HCT116 (cell line): ENCODE results near the gene NPDC1. TPM values are rescaled to one million over a fixed set of nuclear protein-coding genes. Genes with fewer than 3 reads are reported as not detected.
A peak's percentile ranks its signal among the peaks of the same experiment; 100 is the strongest.
"Not testable (repeated sequence)": the region's sequence is repeated elsewhere in the genome, so short reads cannot be mapped to it uniquely, and the experiment has no call there.

Source experiments
- ATAC-seq: fragments of 200-7000 bp; cut with Tn5 transposase; 2 replicates; pipeline ENCODE4 v1.9.1; 2020; ENCODE audit warnings: mild to moderate bottlenecking, moderate library complexity
- BruUV-seq: library from RNA; stranded (reverse); fragments of 400-500 nt; replicated peaks from 2 replicates; lab custom pipeline; 2021; lab: Mats Ljungman, UMichigan
- CTCF ChIA-PET: fragments of 300-600 bp; sonication (Branson Sonifier 250); formaldehyde crosslinking; loops from one replicate; lab custom pipeline; 2021; ENCODE audit warnings: antibody characterized with exemption; lab: Charles Lee
- POLR2A ChIA-PET: fragments of 300-600, 350-600 bp; sonication (Branson Sonifier 250); formaldehyde crosslinking; loops from one replicate; lab custom pipeline; 2021; ENCODE audit warnings: antibody characterized with exemption; lab: Charles Lee
- RAD21 ChIA-PET, 2 experiments: fragments of 300-600 bp; sonication (Branson Sonifier 250); formaldehyde crosslinking; loops; one replicate each; lab custom pipeline; 2023; ENCODE audit warnings: low total read pairs in 2 of 2; ENCODE audit not compliant: uncharacterized antibody in 2 of 2, unreplicated experiment in 2 of 2, low non-redundant PET in 1 of 2; lab: Charles Lee
- DNase-seq: peaks from one replicate; pipeline ENCODE4 v3.0.0-alpha.2; 2010; ENCODE audit warnings: low read depth, low spot score
- H2AFZ ChIP-seq: fragments of 200-600 bp; shearing (Covaris generic), sonication (generic); 2 replicates; pipeline ENCODE4 v1.6.1; 2017; ENCODE audit warnings: low read depth, mixed run types, mixed read lengths, antibody characterized with exemption, low read length; ENCODE audit not compliant: poor library complexity, severe bottlenecking
- H3K27ac ChIP-seq: 2 replicates; pipeline ENCODE4 v1.5.1; 2012; ENCODE audit warnings: low read depth, low read length
- H3K27me3 ChIP-seq: fragments of 200-600 bp; sonication (generic); 2 replicates; pipeline ENCODE4 v1.6.1; 2016; ENCODE audit warnings: mixed run types, low read length, mixed read lengths; ENCODE audit not compliant: insufficient read depth
- H3K36me3 ChIP-seq, 2 experiments: fragments of 200-500 bp in 1 of 2; fragments of 200-600 bp in 1 of 2; sonication (Bioruptor generic) in 1 of 2; sonication (generic) in 1 of 2; 2 replicates each; pipeline versions ENCODE4 v1.5.1 to v1.6.1; 2014 to 2016; ENCODE audit warnings: low read length in 2 of 2, inconsistent platforms in 1 of 2, mixed read lengths in 1 of 2, mixed run types in 1 of 2; ENCODE audit not compliant: insufficient read depth in 2 of 2, control insufficient read depth in 1 of 2
- H3K4me1 ChIP-seq, 2 experiments: fragments of 200-600 bp in 1 of 2; sonication (generic) in 1 of 2; 2 replicates each; pipeline versions ENCODE4 v1.5.1 to v1.6.1; 2012 to 2017; ENCODE audit warnings: low read length in 2 of 2, inconsistent platforms in 1 of 2, mild to moderate bottlenecking in 1 of 2, mixed read lengths in 1 of 2, mixed run types in 1 of 2, moderate library complexity in 1 of 2; ENCODE audit not compliant: insufficient read depth in 2 of 2, control insufficient read depth in 1 of 2
- H3K4me2 ChIP-seq: fragments of 200-600 bp; sonication (generic); 2 replicates; pipeline ENCODE4 v1.6.1; 2017; ENCODE audit warnings: mixed run types, low read length, mixed read lengths
- H3K4me3 ChIP-seq, 2 experiments: fragments of 200-600 bp in 1 of 2; sonication (generic) in 1 of 2; replicated peaks in 1 of 2; 2 replicates each; pipeline ENCODE4 v1.5.1; 2011 to 2016; ENCODE audit warnings: low read length in 2 of 2, control low read depth in 1 of 2, low read depth in 1 of 2, mild to moderate bottlenecking in 1 of 2, mixed read lengths in 1 of 2, mixed run types in 1 of 2
- H3K79me2 ChIP-seq: fragments of 200-600 bp; sonication (generic); 2 replicates; pipeline ENCODE4 v1.6.1; 2017; ENCODE audit warnings: mild to moderate bottlenecking, mixed run types, low read length, moderate library complexity, mixed read lengths; ENCODE audit not compliant: insufficient read depth
- H3K9ac ChIP-seq: fragments of 200-600 bp; sonication (generic); 2 replicates; pipeline ENCODE4 v1.6.1; 2016; ENCODE audit warnings: low read length, mixed read lengths
- H3K9me2 ChIP-seq: fragments of 200-600 bp; sonication (generic), shearing (Covaris generic); 2 replicates; pipeline ENCODE4 v1.6.1; 2017; ENCODE audit warnings: mixed run types, mild to moderate bottlenecking, moderate library complexity; ENCODE audit not compliant: insufficient read depth
- H3K9me3 ChIP-seq, 2 experiments: fragments of 200-500 bp in 1 of 2; fragments of 200-600 bp in 1 of 2; sonication (Bioruptor generic) in 1 of 2; sonication (generic) in 1 of 2; 2 replicates each; pipeline ENCODE4 v1.6.1; 2014 to 2017; ENCODE audit warnings: low read length in 2 of 2, mixed read lengths in 2 of 2, inconsistent platforms in 1 of 2, low read depth in 1 of 2, mild to moderate bottlenecking in 1 of 2, mixed run types in 1 of 2, moderate library complexity in 1 of 2; ENCODE audit not compliant: control insufficient read depth in 1 of 2, insufficient read depth in 1 of 2
- H4K20me1 ChIP-seq: fragments of 200-600 bp; sonication (generic), shearing (Covaris generic); 2 replicates; pipeline ENCODE4 v1.6.1; 2017; ENCODE audit warnings: mixed run types, mild to moderate bottlenecking, moderate library complexity; ENCODE audit not compliant: insufficient read depth
- MAX ChIP-seq: IDR thresholded peaks from 2 replicates; pipeline ENCODE4 v1.6.1; 2012
- POLR2A ChIP-seq: IDR thresholded peaks from 2 replicates; pipeline ENCODE4 v1.7.0; 2011; ENCODE audit warnings: borderline replicate concordance; ENCODE audit not compliant: insufficient read depth, insufficient read length; ENCODE audit errors: extremely low read depth
- SRF ChIP-seq: IDR thresholded peaks from 2 replicates; pipeline ENCODE4 v1.6.1; 2012; ENCODE audit warnings: low read depth
- TCF7L2 ChIP-seq: IDR thresholded peaks from 2 replicates; pipeline ENCODE4 v1.7.0; 2011; ENCODE audit warnings: borderline replicate concordance, inconsistent platforms; ENCODE audit not compliant: insufficient read depth, insufficient read length; ENCODE audit errors: extremely low read depth
- intact Hi-C: fragments of 100-400 bp; cut with micrococcal nuclease; formaldehyde crosslinking; loops from 2 replicates; pipeline ENCODE4 v1.10.0; 2022
- total RNA-seq: library from RNA; stranded (reverse); gene quantifications from one replicate; pipeline ENCODE4 v1.2.1, GENCODE V29; 2021; ENCODE audit not compliant: unreplicated experiment

NPDC1 gene
- total RNA-seq, 1 experiment from 2014 or later = 98.8 TPM

- CTCF ChIA-PET = interaction anchor here (0.8 to 4.0 kb wide), 20 partner anchors 11 to 248 kb away, joined by 3 to 109 read pairs (median 6); partner anchors contain the start of genes AJM1, C8G, NPDC1 and SAPCD2
- no peaks in the 10 kb centered on the region for H3K79me2 ChIP-seq
- ATAC-seq (peak; percentile 10), DNase-seq (no peak)
- peaks cover 13 to 27% of the 10 kb centered on the region in 2 experiments; a peak in 3 of 4 replicates for H3K4me1 ChIP-seq
- intact Hi-C loops = no loop called here
- no peaks in the 10 kb centered on the region for H4K20me1 ChIP-seq
- TF ChIP-seq TCF7L2 (peak; percentile 13), SRF (no peak), POLR2A (no peak), MAX (no peak)
- no TSS peak for BruUV-seq
- peaks cover 0 to 3% of the 10 kb centered on the region in 2 experiments; a peak in 2 of 4 replicates for H3K36me3 ChIP-seq
- H3K9me3 ChIP-seq = no peaks in the 10 kb centered on the region
- H3K27ac ChIP-seq = no peak overlapping the region; the same call in 1 of the 2 replicates
- RAD21 ChIA-PET = interaction anchor here (0.7 to 1.9 kb wide), 5 partner anchors 13 to 187 kb away, joined by 3 to 25 read pairs (median 3); partner anchors contain the start of gene SAPCD2 (in 1 of the 2)
- peak overlapping the region; percentile 70 for H3K4me2 ChIP-seq
- POLR2A ChIA-PET = no interaction called here
- H3K9ac ChIP-seq = no peak overlapping the region
- no peak overlapping the region for H3K4me3 ChIP-seq
- H3K27me3 ChIP-seq = no peaks in the 10 kb centered on the region
- H3K9me2 ChIP-seq = no peaks in the 10 kb centered on the region
- H2AFZ ChIP-seq = no peak overlapping the region
Observed at GRCh38 chr9:137034039-137034708, 11.8 kb downstream of the NPDC1 start.

- H3K27ac ChIP-seq, H3K9me2 ChIP-seq, H3K4me3 ChIP-seq, ATAC-seq, H3K9ac ChIP-seq, intact Hi-C loops, POLR2A ChIA-PET, H3K79me2 ChIP-seq, H2AFZ ChIP-seq, H4K20me1 ChIP-seq, H3K9me3 ChIP-seq, H3K36me3 ChIP-seq, BruUV-seq, DNase-seq, H3K4me2 ChIP-seq, H3K27me3 ChIP-seq, RAD21 ChIA-PET: not testable (repeated sequence)
- CTCF ChIA-PET = interaction anchor here (1.7 to 4.0 kb wide), 2 partner anchors 85 to 243 kb away, joined by 5 to 109 read pairs; partner anchors contain the start of gene TMEM141
- H3K4me1 ChIP-seq = peaks cover 17 to 34% of the 10 kb centered on the region in 2 experiments
Observed at GRCh38 chr9:137033481-137033880, 12.5 kb downstream of the NPDC1 start.
